DOHH2 (cell line): Measurements from ENCODE around the gene FGD4.

Experiments
- H3F3A ChIP-seq: fragments of 200-600 bp; sonication (generic), shearing (Covaris generic); 2 replicates; pipeline ENCODE4 v1.6.0; 2016; ENCODE audit warnings: antibody characterized with exemption, mild to moderate bottlenecking; ENCODE audit not compliant: control insufficient read depth, insufficient read depth
- H3K27ac ChIP-seq: fragments of 200-600 bp; sonication (generic); 2 replicates; pipeline ENCODE4 v1.5.1; 2014; ENCODE audit warnings: low read depth, mild to moderate bottlenecking, low read length, moderate library complexity
- H3K27me3 ChIP-seq: fragments of 200-600 bp; sonication (generic); 2 replicates; pipeline ENCODE4 v1.6.1; 2014; ENCODE audit warnings: mild to moderate bottlenecking, low read length, mixed read lengths; ENCODE audit not compliant: control insufficient read depth
- H3K36me3 ChIP-seq: fragments of 200-600 bp; sonication (generic); 2 replicates; pipeline ENCODE4 v1.6.1; 2014; ENCODE audit warnings: mild to moderate bottlenecking, low read length, moderate library complexity, mixed read lengths; ENCODE audit not compliant: control insufficient read depth
- H3K4me1 ChIP-seq: fragments of 200-600 bp; sonication (generic); 2 replicates; pipeline ENCODE4 v1.6.1; 2014; ENCODE audit warnings: mild to moderate bottlenecking, low read length, mixed read lengths; ENCODE audit not compliant: control insufficient read depth
- H3K4me2 ChIP-seq: fragments of 200-600 bp; sonication (generic); 2 replicates; pipeline ENCODE4 v1.6.0; 2014; ENCODE audit warnings: mild to moderate bottlenecking, low read length, moderate library complexity
- H3K4me3 ChIP-seq: fragments of 200-600 bp; sonication (generic); 2 replicates; pipeline ENCODE4 v1.5.1; 2014; ENCODE audit warnings: mild to moderate bottlenecking, low read length, mixed read lengths
- H3K79me2 ChIP-seq: fragments of 200-600 bp; sonication (generic); 2 replicates; pipeline ENCODE4 v1.6.1; 2014; ENCODE audit warnings: mild to moderate bottlenecking, low read length, mixed read lengths; ENCODE audit not compliant: control insufficient read depth
- H3K9me2 ChIP-seq: fragments of 200-600 bp; sonication (generic); replicated peaks from 2 replicates; pipeline ENCODE4 v1.6.1; 2014; ENCODE audit warnings: mild to moderate bottlenecking, low read length, mixed read lengths; ENCODE audit not compliant: control insufficient read depth
- H3K9me3 ChIP-seq: fragments of 200-600 bp; sonication (generic); 2 replicates; pipeline ENCODE4 v1.6.1; 2014; ENCODE audit warnings: antibody characterized with exemption, low read length, mixed read lengths; ENCODE audit not compliant: control insufficient read depth, insufficient read depth
- H4K20me1 ChIP-seq: fragments of 200-600 bp; sonication (generic); 2 replicates; pipeline ENCODE4 v1.6.0; 2014; ENCODE audit warnings: low read depth, mild to moderate bottlenecking, antibody characterized with exemption, low read length, moderate library complexity; ENCODE audit not compliant: control insufficient read depth, insufficient read depth
- EZH2phosphoT487 ChIP-seq: fragments of 200-600 bp; sonication (generic); IDR thresholded peaks from 2 replicates; pipeline ENCODE4 v1.6.1; 2017; ENCODE audit warnings: borderline replicate concordance, mild to moderate bottlenecking, antibody characterized with exemption, low read length, moderate library complexity, mixed read lengths
- TF ChIP-seq, protein P1 (sequence below): fragments of 200-600 bp; sonication (generic); IDR thresholded peaks from one replicate; pipeline ENCODE4 v1.5.1; 2014; ENCODE audit warnings: antibody characterized with exemption, mild to moderate bottlenecking, low read depth, low read length; ENCODE audit not compliant: poor library complexity, severe bottlenecking

The FGD4 gene

DNA sequence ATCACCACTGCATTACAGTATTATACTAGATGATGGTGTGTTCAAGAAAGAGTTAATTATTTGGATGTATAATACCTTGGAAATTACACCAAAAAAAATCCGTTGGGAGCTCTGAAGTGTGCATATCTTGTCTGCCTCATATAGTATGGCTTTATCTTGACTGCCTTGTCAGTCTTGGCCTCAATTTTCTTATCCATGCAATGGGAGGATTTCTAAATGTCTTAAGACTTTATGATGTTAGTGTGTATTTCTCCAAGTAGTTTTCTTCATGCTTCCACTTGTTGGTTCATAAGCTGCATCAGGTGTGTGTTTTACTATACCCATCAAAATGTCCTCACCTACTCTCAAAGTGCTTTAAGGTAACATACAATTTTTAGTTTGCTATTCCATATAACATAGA lies 84.6 kb downstream of the FGD4 start:
- Histone ChIP-seq H3K36me3 (no peaks in the 10 kb centered on the region), H3K4me3 (no peak overlapping the region), H3K4me1 (peaks cover 58% of the 10 kb centered on the region), H3K4me2 (peak overlapping the region; percentile 87; the same call in 1 of the 2 replicates), H3K27me3 (no peaks in the 10 kb centered on the region), H3K9me3 (no peaks in the 10 kb centered on the region), H3K79me2 (no peaks in the 10 kb centered on the region), H3K9me2 (no peaks in the 10 kb centered on the region), H3K27ac (no peak overlapping the region), H3F3A (peaks cover 16% of the 10 kb centered on the region), H4K20me1 (no peaks in the 10 kb centered on the region)
- TF ChIP-seq, protein P1, sequence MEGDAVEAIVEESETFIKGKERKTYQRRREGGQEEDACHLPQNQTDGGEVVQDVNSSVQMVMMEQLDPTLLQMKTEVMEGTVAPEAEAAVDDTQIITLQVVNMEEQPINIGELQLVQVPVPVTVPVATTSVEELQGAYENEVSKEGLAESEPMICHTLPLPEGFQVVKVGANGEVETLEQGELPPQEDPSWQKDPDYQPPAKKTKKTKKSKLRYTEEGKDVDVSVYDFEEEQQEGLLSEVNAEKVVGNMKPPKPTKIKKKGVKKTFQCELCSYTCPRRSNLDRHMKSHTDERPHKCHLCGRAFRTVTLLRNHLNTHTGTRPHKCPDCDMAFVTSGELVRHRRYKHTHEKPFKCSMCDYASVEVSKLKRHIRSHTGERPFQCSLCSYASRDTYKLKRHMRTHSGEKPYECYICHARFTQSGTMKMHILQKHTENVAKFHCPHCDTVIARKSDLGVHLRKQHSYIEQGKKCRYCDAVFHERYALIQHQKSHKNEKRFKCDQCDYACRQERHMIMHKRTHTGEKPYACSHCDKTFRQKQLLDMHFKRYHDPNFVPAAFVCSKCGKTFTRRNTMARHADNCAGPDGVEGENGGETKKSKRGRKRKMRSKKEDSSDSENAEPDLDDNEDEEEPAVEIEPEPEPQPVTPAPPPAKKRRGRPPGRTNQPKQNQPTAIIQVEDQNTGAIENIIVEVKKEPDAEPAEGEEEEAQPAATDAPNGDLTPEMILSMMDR, result no peak
- TF ChIP-seq EZH2phosphoT487, result no peak

DNA sequence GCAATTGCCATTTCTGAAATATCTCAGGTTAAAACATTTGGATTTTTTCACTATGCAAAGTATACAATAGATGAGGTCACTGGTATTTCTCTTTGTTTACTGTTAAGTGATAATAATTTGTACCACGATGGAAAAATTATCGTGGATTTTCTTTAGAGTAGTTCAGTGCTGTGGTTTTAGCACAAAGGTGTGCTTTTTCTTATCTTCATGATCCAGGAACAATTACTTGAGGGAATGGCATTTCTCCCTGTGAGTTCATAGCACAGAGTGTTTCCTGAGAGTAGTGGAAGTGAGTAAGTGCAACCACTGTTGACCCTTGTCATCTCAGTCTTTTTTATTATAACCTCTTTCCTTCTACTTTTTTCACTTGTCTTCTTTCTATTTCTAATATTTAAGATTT lies 86.8 kb downstream of the FGD4 start:
- no peaks in the 10 kb centered on the region for H3K79me2 ChIP-seq
- no peaks in the 10 kb centered on the region for H3K36me3 ChIP-seq
- no peaks in the 10 kb centered on the region for H3K27me3 ChIP-seq
- H3K9me3 ChIP-seq, result no peaks in the 10 kb centered on the region
- H3K27ac ChIP-seq, result no peak overlapping the region
- no peaks in the 10 kb centered on the region for H4K20me1 ChIP-seq
- H3K4me2 ChIP-seq, result peak overlapping the region; percentile 30
- H3K4me3 ChIP-seq, result no peak overlapping the region
- H3F3A ChIP-seq, result peaks cover 11% of the 10 kb centered on the region; the same call in 1 of the 2 replicates
- H3K9me2 ChIP-seq, result no peaks in the 10 kb centered on the region
- peaks cover 52% of the 10 kb centered on the region for H3K4me1 ChIP-seq
- no peak for TF ChIP-seq EZH2phosphoT487
- TF ChIP-seq, protein P1, result no peak

DNA sequence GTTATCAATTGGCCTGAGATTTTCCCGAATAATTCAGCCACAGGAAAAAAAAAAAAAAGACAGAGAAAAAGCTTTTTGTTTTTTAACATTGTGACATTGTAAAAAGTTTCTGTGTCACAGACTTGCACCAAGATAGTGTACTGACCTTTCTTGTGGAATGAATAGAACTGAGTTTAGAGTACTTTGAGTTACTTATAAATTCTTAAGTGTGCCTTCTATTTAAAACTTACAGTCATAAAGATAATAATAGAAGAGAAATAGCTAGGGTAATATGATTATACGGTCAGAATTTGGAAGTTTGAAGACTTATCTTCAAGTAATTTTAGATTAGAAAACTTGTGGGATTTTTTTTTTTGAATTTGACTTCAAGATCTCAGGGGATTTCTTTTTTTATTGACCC lies 88.8 kb downstream of the FGD4 start:
- no peak overlapping the region for H3K4me2 ChIP-seq
- H3K9me2 ChIP-seq, result no peaks in the 10 kb centered on the region
- no peaks in the 10 kb centered on the region for H3K9me3 ChIP-seq
- no peaks in the 10 kb centered on the region for H3K79me2 ChIP-seq
- no peaks in the 10 kb centered on the region for H4K20me1 ChIP-seq
- TF ChIP-seq EZH2phosphoT487, result no peak
- TF ChIP-seq, protein P1, result no peak
- H3K27ac ChIP-seq, result no peak overlapping the region
- no peaks in the 10 kb centered on the region for H3K36me3 ChIP-seq
- peaks cover 48% of the 10 kb centered on the region for H3K4me1 ChIP-seq
- H3F3A ChIP-seq, result peaks cover 10% of the 10 kb centered on the region
- no peak overlapping the region for H3K4me3 ChIP-seq
- no peaks in the 10 kb centered on the region for H3K27me3 ChIP-seq
